ENCODE data around the gene NTF3. TPM values are rescaled to one million over a fixed set of nuclear protein-coding genes. Genes with fewer than 3 reads are reported as not detected.

The NTF3 gene
- total RNA-seq, 1 experiment from 2014 or later: not detected

DNA sequence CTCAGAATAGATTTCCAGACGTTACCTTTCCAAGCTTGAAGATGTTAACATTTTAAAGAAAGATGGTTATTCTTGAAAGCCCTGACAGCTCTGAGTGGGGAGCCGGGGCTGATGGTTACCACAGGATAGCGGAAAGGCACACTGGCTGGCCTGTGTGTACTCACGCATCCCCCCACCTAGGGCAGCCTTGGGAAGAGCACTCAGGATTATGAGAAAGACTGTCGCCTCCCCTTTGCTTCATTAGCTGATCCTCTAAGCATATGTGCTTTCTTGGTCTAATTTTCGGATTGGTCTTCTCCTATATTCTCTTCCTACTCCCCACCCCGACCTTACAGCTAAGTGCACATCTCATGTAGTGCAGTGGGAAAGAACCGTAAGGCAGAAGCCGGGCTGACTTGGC, 20.7 kb downstream of the NTF3 start:
- intact Hi-C loops (cut with micrococcal nuclease; ENCODE audit: unreplicated experiment) (no loop called here), in situ Hi-C loops (cut with HindIII; ENCODE audit: low pct_unique_long_range_greater_than_20kb, low sequenced_read_pairs) (no loop called here)
- no peak for ATAC-seq
- H3K36me3 ChIP-seq (ENCODE audit: control insufficient read depth, insufficient read depth, low read length): no peaks in the 10 kb centered on the region
- CTCF ChIA-PET: no interaction called here
- no peaks in the 10 kb centered on the region for H3K4me1 ChIP-seq (ENCODE audit: control insufficient read depth, insufficient read depth, low read length)
- H3K27me3 ChIP-seq (ENCODE audit: control insufficient read depth, insufficient read depth, low read length): 0 out of 2 replicates have a peak, but pooled peaks cover 2% of the 10 kb centered on the region
- POLR2A ChIA-PET: no interaction called here
- no peaks in the 10 kb centered on the region for H3K9me3 ChIP-seq (ENCODE audit: control insufficient read depth, insufficient read depth, low read depth, low read length)
- no TSS peak for BruUV-seq (replicated peaks)
- no peak overlapping the region for H3K27ac ChIP-seq (ENCODE audit: low read length)
- no peak overlapping the region for H3K4me3 ChIP-seq (ENCODE audit: low read depth in 2 of 2, low read length in 2 of 2)
- TF ChIP-seq, protein P1, sequence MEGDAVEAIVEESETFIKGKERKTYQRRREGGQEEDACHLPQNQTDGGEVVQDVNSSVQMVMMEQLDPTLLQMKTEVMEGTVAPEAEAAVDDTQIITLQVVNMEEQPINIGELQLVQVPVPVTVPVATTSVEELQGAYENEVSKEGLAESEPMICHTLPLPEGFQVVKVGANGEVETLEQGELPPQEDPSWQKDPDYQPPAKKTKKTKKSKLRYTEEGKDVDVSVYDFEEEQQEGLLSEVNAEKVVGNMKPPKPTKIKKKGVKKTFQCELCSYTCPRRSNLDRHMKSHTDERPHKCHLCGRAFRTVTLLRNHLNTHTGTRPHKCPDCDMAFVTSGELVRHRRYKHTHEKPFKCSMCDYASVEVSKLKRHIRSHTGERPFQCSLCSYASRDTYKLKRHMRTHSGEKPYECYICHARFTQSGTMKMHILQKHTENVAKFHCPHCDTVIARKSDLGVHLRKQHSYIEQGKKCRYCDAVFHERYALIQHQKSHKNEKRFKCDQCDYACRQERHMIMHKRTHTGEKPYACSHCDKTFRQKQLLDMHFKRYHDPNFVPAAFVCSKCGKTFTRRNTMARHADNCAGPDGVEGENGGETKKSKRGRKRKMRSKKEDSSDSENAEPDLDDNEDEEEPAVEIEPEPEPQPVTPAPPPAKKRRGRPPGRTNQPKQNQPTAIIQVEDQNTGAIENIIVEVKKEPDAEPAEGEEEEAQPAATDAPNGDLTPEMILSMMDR (IDR thresholded peaks at IDR 0.05): no peak
- TF ChIP-seq, protein P2, sequence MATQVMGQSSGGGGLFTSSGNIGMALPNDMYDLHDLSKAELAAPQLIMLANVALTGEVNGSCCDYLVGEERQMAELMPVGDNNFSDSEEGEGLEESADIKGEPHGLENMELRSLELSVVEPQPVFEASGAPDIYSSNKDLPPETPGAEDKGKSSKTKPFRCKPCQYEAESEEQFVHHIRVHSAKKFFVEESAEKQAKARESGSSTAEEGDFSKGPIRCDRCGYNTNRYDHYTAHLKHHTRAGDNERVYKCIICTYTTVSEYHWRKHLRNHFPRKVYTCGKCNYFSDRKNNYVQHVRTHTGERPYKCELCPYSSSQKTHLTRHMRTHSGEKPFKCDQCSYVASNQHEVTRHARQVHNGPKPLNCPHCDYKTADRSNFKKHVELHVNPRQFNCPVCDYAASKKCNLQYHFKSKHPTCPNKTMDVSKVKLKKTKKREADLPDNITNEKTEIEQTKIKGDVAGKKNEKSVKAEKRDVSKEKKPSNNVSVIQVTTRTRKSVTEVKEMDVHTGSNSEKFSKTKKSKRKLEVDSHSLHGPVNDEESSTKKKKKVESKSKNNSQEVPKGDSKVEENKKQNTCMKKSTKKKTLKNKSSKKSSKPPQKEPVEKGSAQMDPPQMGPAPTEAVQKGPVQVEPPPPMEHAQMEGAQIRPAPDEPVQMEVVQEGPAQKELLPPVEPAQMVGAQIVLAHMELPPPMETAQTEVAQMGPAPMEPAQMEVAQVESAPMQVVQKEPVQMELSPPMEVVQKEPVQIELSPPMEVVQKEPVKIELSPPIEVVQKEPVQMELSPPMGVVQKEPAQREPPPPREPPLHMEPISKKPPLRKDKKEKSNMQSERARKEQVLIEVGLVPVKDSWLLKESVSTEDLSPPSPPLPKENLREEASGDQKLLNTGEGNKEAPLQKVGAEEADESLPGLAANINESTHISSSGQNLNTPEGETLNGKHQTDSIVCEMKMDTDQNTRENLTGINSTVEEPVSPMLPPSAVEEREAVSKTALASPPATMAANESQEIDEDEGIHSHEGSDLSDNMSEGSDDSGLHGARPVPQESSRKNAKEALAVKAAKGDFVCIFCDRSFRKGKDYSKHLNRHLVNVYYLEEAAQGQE (IDR thresholded peaks at IDR 0.05; ENCODE audit: insufficient read depth in 1 of 2, low read depth in 2 of 2, low read length in 1 of 2): no peak
- TF ChIP-seq SIN3A (IDR thresholded peaks at IDR 0.05; ENCODE audit: borderline replicate concordance, insufficient read depth, low read depth, low read length) (no peak), TCF7L2 (IDR thresholded peaks at IDR 0.05; ENCODE audit: low read depth, low read length) (no peak), POLR2AphosphoS5 (IDR thresholded peaks at IDR 0.05; ENCODE audit: low read depth, low read length) (no peak)
- no peak for DNase-seq (ENCODE audit: low read depth, low spot score)

DNA sequence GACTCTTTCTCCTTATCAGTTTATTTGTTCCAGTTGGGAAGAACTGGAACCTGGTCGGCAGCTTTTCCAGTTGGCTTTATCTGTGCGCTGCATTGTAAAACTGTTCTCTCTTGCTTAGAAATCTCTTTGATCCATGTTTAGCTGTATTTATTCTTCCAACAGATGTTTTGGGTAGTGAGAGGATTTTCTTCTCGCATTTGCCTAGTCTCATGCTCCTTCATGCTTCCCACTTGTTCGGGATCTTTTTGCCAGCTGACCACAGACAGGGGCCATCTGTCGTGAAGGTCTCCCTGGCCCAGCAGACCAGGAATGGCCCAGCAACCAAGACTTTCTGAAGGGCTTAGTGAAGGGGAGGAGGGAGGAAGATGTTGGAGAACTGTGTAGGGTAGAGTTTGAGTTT, 21.6 kb downstream of the NTF3 start:
- H3K36me3 ChIP-seq (ENCODE audit: control insufficient read depth, insufficient read depth, low read length): no peaks in the 10 kb centered on the region
- no peaks in the 10 kb centered on the region for H3K4me1 ChIP-seq (ENCODE audit: control insufficient read depth, insufficient read depth, low read length)
- CTCF ChIA-PET: no interaction called here
- intact Hi-C loops (cut with micrococcal nuclease; ENCODE audit: unreplicated experiment): no loop called here
- in situ Hi-C loops (cut with HindIII; ENCODE audit: low pct_unique_long_range_greater_than_20kb, low sequenced_read_pairs): no loop called here
- no TSS peak for BruUV-seq (replicated peaks)
- H3K27me3 ChIP-seq (ENCODE audit: control insufficient read depth, insufficient read depth, low read length): 0 out of 2 replicates have a peak, but pooled peaks cover 2% of the 10 kb centered on the region
- no peaks in the 10 kb centered on the region for H3K9me3 ChIP-seq (ENCODE audit: control insufficient read depth, insufficient read depth, low read depth, low read length)
- H3K27ac ChIP-seq (ENCODE audit: low read length): no peak overlapping the region
- no peak overlapping the region for H3K4me3 ChIP-seq (ENCODE audit: low read depth in 2 of 2, low read length in 2 of 2)
- no peak for DNase-seq (ENCODE audit: low read depth, low spot score)
- TF ChIP-seq, protein P2 (IDR thresholded peaks at IDR 0.05; ENCODE audit: insufficient read depth in 1 of 2, low read depth in 2 of 2, low read length in 1 of 2): no peak
- TF ChIP-seq, protein P1 (IDR thresholded peaks at IDR 0.05): no peak
- no peak for TF ChIP-seq POLR2AphosphoS5 (IDR thresholded peaks at IDR 0.05; ENCODE audit: low read depth, low read length)
- no peak for TF ChIP-seq TCF7L2 (IDR thresholded peaks at IDR 0.05; ENCODE audit: low read depth, low read length)
- TF ChIP-seq SIN3A (IDR thresholded peaks at IDR 0.05; ENCODE audit: borderline replicate concordance, insufficient read depth, low read depth, low read length): no peak
- no peak for ATAC-seq
- POLR2A ChIA-PET: no interaction called here

All from Panc1 (cell line).